ENCODE results near the gene ELN. TPM values are rescaled to one million over a fixed set of nuclear protein-coding genes. Genes with fewer than 3 reads are reported as not detected.

The ELN gene
- total RNA-seq, 4 donors from 2014 or later, result 29.0 to 65.7 (median 50.8) TPM

GRCh38 chr7:74028321-74028838 lies 407 bp downstream of the ELN start:
- 22 to 46% methylated on average over 3 to 10 of the region's 13 CpGs for WGBS, 2 donors
- Histone ChIP-seq H3K36me3 (no peaks in the 10 kb centered on the region), H3K4me1 (peaks cover 16 to 38% of the 10 kb centered on the region in 2 donors), H3K9me3 (no peaks in the 10 kb centered on the region), H3K27ac (peak overlapping the region; percentile 50 to 68 (median 53)), H3K27me3 (no peaks in the 10 kb centered on the region), H3K4me3 (replicated peaks in 1 of 3) (peak overlapping the region in 2 of 3 donors; percentile 14 to 21)
- no peak for TF ChIP-seq POLR2A (IDR thresholded peaks at IDR 0.05)
- TF ChIP-seq, protein P1, sequence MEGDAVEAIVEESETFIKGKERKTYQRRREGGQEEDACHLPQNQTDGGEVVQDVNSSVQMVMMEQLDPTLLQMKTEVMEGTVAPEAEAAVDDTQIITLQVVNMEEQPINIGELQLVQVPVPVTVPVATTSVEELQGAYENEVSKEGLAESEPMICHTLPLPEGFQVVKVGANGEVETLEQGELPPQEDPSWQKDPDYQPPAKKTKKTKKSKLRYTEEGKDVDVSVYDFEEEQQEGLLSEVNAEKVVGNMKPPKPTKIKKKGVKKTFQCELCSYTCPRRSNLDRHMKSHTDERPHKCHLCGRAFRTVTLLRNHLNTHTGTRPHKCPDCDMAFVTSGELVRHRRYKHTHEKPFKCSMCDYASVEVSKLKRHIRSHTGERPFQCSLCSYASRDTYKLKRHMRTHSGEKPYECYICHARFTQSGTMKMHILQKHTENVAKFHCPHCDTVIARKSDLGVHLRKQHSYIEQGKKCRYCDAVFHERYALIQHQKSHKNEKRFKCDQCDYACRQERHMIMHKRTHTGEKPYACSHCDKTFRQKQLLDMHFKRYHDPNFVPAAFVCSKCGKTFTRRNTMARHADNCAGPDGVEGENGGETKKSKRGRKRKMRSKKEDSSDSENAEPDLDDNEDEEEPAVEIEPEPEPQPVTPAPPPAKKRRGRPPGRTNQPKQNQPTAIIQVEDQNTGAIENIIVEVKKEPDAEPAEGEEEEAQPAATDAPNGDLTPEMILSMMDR (IDR thresholded peaks at IDR 0.05), result no peak
- DNase-seq, result no peak
- intact Hi-C loops (cut with DNase I), result loop anchor here (5.0 kb wide), 1 partner anchor 161 kb away; no protein-coding TSS in a partner anchor

DNA sequence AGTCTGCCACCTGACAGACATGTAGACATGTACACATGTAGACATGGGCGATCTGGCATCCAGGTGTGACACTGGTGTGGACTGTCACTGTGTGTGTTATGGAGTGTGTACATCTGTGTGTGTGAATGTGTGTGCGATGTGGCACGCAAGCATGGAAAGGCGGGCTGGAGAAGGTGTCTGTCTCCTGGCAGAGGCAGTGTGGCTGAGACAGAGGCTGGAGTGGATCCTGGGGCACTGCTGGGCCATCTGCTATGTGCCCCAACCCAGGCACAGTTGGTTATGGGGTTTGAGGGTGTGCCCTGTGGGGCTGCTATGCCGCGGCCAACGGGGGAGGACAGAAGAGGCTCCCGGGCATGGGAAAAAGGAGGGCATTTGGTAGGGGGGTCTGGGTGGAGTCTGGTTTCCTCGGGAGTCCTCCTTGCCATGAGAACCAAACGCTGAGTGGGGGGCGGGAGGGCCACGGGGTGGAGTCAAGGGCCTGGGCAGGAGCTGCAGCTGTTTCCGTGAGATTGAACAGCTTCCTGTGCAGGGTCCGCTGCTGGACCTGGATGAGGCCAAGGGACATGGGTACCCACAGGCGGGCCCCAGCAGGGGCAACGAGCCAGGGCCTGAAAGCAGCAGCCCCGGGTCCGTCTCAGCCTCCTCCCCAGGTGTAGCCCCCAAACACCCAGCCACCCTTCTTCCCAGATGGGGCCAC lies 1.3 kb downstream of the ELN start:
- no peak for DNase-seq

GRCh38 chr7:74029991-74030415 lies 2.0 kb downstream of the ELN start:
- Histone ChIP-seq H3K27ac (peak overlapping the region in 1 of 3 donors; percentile 36), H3K36me3 (no peaks in the 10 kb centered on the region), H3K27me3 (no peaks in the 10 kb centered on the region), H3K9me3 (no peaks in the 10 kb centered on the region), H3K4me3 (replicated peaks in 1 of 3) (peak overlapping the region in 1 of 3 donors; percentile 8), H3K4me1 (peaks cover 16 to 36% of the 10 kb centered on the region in 2 donors)
- DNase-seq, result peak; percentile 28 to 38
- 34 to 47% methylated on average over 7 to 8 of the region's 8 CpGs for WGBS, 2 donors
- intact Hi-C loops (cut with DNase I), result loop anchor here (5.0 kb wide), 1 partner anchor 163 kb away; no protein-coding TSS in a partner anchor
- TF ChIP-seq POLR2A (IDR thresholded peaks at IDR 0.05), result no peak
- TF ChIP-seq, protein P1 (IDR thresholded peaks at IDR 0.05), result no peak

More for the DNA sequence above, 1.3 kb downstream of the ELN start:
- intact Hi-C loops (cut with DNase I), result loop anchor here (5.0 kb wide), 1 partner anchor 162 kb away; no protein-coding TSS in a partner anchor
- peak overlapping the region in 1 of 3 donors; percentile 36 for H3K27ac ChIP-seq
- no peaks in the 10 kb centered on the region for H3K9me3 ChIP-seq
- H3K27me3 ChIP-seq, result no peaks in the 10 kb centered on the region
- H3K4me1 ChIP-seq, result peaks cover 16 to 36% of the 10 kb centered on the region in 2 donors
- peak overlapping the region in 1 of 3 donors; percentile 21 for H3K4me3 ChIP-seq (replicated peaks in 1 of 3)
- no peak for TF ChIP-seq POLR2A (IDR thresholded peaks at IDR 0.05)
- TF ChIP-seq, protein P1 (IDR thresholded peaks at IDR 0.05), result no peak
- WGBS, 2 donors, result 46 to 50% methylated on average over 16 to 18 of the region's 18 CpGs
- no peaks in the 10 kb centered on the region for H3K36me3 ChIP-seq

GRCh38 chr7:74030861-74031260 lies 2.9 kb downstream of the ELN start:
- no peaks in the 10 kb centered on the region for H3K9me3 ChIP-seq
- WGBS, 2 donors, result 77 to 100% methylated on average over 2 to 7 of the region's 7 CpGs
- peak overlapping the region in 2 of 3 donors; percentile 12 to 17 for H3K27ac ChIP-seq
- DNase-seq, result no peak
- H3K4me1 ChIP-seq, result peaks cover 16 to 36% of the 10 kb centered on the region in 2 donors
- no peaks in the 10 kb centered on the region for H3K27me3 ChIP-seq
- intact Hi-C loops (cut with DNase I), result no loop called here
- H3K36me3 ChIP-seq, result no peaks in the 10 kb centered on the region
- peak overlapping the region in 1 of 3 donors; percentile 7 for H3K4me3 ChIP-seq (replicated peaks in 1 of 3)
- TF ChIP-seq, protein P1 (IDR thresholded peaks at IDR 0.05), result no peak
- no peak for TF ChIP-seq POLR2A (IDR thresholded peaks at IDR 0.05)

Data from thyroid gland (tissue), 4 donors.